Esophagus muscularis mucosa (tissue), 4 donors: ENCODE results near the gene TACO1. TPM values are rescaled to one million over a fixed set of nuclear protein-coding genes. Genes with fewer than 3 reads are reported as not detected.

Experiments
- DNase-seq: peaks from one replicate; pipeline ENCODE4 v3.0.0-alpha.2; 2017; ENCODE audit errors: extremely low spot score
- H3K27ac ChIP-seq, 4 donors: fragments of 200-600 bp; sonication (generic); replicated peaks in 1 of 4; 1 replicate in 3 of 4; 2 replicates in 1 of 4; pipeline ENCODE4 v1.5.1; 2016 to 2019; ENCODE audit warnings: mild to moderate bottlenecking in 1 of 4
- H3K27me3 ChIP-seq, 4 donors: fragments of 200-600 bp; sonication (generic); one replicate each; pipeline versions ENCODE4 v1.5.1 to v1.6.0; 2016 to 2019
- H3K36me3 ChIP-seq, 4 donors: fragments of 200-600 bp; sonication (generic); one replicate each; pipeline ENCODE4 v1.5.1; 2016 to 2019
- H3K4me1 ChIP-seq, 4 donors: fragments of 200-600 bp; sonication (generic); one replicate each; pipeline ENCODE4 v1.5.1; 2016 to 2019
- H3K4me3 ChIP-seq, 4 donors: fragments of 200-600 bp; sonication (generic); 1 replicate in 2 of 4; 2 replicates in 2 of 4; pipeline ENCODE4 v1.5.1; 2016 to 2019; ENCODE audit warnings: mild to moderate bottlenecking in 4 of 4, moderate library complexity in 1 of 4
- H3K9me3 ChIP-seq, 4 donors: fragments of 200-600 bp; sonication (generic); 1 replicate in 3 of 4; 2 replicates in 1 of 4; pipeline ENCODE4 v1.5.1; 2016 to 2019
- EP300 ChIP-seq: sonication (generic); formaldehyde crosslinking; IDR thresholded peaks from one replicate; pipeline ENCODE4 v1.6.1; 2017; ENCODE audit warnings: antibody characterized with exemption
- POLR2A ChIP-seq: fragments of 450-650 bp; IDR thresholded peaks from one replicate; pipeline ENCODE4 v1.6.1; 2017; ENCODE audit warnings: antibody characterized with exemption, moderate library complexity, mild to moderate bottlenecking, low read depth
- POLR2AphosphoS5 ChIP-seq, 2 donors: sonication (generic); formaldehyde crosslinking; IDR thresholded peaks; one replicate each; pipeline ENCODE4 v1.6.1; 2017; ENCODE audit warnings: antibody characterized with exemption in 2 of 2
- WGBS: methylation state at CpG from one replicate; pipeline ENCODE4 v1.1.5; 2018; 5-methylcytosine and 5-hydroxymethylcytosine counted together
- intact Hi-C: fragments of 100-400 bp; cut with DNase I; formaldehyde crosslinking; loops from one replicate; pipeline ENCODE4 v1.15.1; 2023
- total RNA-seq, 4 donors: library from RNA; depleted of rRNA; stranded (reverse); fragments of >200 nt; gene quantifications; one replicate each; pipeline versions ENCODE4 v1.1.0 to v1.2.1, GENCODE V29; 2016
- TF ChIP-seq, protein P1 (sequence below), 3 experiments: fragments of 200-600 bp in 2 of 3; fragments of 450-650 bp in 1 of 3; sonication (generic) in 2 of 3; IDR thresholded peaks; one replicate each; pipeline ENCODE4 v1.5.1; 2017 to 2019; ENCODE audit warnings: antibody characterized with exemption in 3 of 3, mild to moderate bottlenecking in 2 of 3, moderate library complexity in 1 of 3

Gene TACO1
- total RNA-seq, 4 donors from 2014 or later = 9.4 to 35.0 (median 14.8) TPM

- Histone ChIP-seq H3K27me3 (no peaks in the 10 kb centered on the region), H3K4me3 (no peak overlapping the region), H3K36me3 (peaks cover 0 to 8% (median 0%) of the 10 kb centered on the region in 4 donors), H3K4me1 (peaks cover 0 to 9% (median 3%) of the 10 kb centered on the region in 4 donors), H3K9me3 (no peaks in the 10 kb centered on the region), H3K27ac (no peak overlapping the region)
- intact Hi-C loops = no loop called here
- TF ChIP-seq, protein P1, sequence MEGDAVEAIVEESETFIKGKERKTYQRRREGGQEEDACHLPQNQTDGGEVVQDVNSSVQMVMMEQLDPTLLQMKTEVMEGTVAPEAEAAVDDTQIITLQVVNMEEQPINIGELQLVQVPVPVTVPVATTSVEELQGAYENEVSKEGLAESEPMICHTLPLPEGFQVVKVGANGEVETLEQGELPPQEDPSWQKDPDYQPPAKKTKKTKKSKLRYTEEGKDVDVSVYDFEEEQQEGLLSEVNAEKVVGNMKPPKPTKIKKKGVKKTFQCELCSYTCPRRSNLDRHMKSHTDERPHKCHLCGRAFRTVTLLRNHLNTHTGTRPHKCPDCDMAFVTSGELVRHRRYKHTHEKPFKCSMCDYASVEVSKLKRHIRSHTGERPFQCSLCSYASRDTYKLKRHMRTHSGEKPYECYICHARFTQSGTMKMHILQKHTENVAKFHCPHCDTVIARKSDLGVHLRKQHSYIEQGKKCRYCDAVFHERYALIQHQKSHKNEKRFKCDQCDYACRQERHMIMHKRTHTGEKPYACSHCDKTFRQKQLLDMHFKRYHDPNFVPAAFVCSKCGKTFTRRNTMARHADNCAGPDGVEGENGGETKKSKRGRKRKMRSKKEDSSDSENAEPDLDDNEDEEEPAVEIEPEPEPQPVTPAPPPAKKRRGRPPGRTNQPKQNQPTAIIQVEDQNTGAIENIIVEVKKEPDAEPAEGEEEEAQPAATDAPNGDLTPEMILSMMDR (IDR thresholded peaks at IDR 0.05) = no peak
- TF ChIP-seq POLR2AphosphoS5 (IDR thresholded peaks at IDR 0.05) = no peak
- no peak for TF ChIP-seq POLR2A
- TF ChIP-seq EP300 = no peak
- 90% methylated on average over 8 of the region's 8 CpGs for WGBS
- no peak for DNase-seq
Observed at GRCh38 chr17:63568563-63568962, 32.1 kb upstream of the TACO1 start.

DNA sequence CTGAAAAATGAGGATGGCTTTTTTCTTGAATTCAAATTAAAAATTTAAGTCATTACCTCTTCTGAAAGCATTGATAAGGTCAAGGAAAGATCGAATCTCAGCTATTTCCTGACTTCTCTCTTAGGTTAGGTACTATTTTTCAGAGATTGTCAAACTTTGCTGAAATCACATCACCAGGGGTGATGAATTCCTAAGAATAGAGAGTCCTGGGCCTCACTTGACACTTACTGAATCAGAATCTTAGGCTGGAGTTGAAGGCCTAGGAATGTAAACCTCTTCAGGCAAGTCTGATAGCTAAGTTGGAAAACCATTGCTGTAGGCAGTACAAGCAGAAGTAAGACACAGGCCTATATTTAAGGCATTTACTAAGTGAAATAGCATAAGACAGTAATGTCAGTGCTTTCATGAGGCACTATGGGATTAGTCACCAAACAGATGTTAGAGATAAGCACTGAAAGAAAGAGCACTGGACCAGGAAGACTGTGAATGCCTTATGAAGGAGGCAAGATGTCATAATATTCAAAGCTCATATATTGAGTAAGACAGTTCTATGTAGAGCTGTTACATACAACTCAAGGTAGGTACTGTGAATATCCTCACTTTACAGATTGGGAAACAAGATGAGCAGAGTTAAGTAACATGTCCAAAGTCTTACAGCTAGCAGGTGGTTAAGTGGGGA lies 28.9 kb upstream of the TACO1 start:
- WGBS = 83% methylated on average over 1 of the region's 1 CpG
- no peak for DNase-seq
- intact Hi-C loops = no loop called here
- TF ChIP-seq POLR2A (no peak), POLR2AphosphoS5 (IDR thresholded peaks at IDR 0.05) (no peak), EP300 (no peak)
- TF ChIP-seq, protein P1 (IDR thresholded peaks at IDR 0.05) = no peak
- Histone ChIP-seq H3K4me3 (no peak overlapping the region), H3K4me1 (peaks cover 0 to 9% (median 0%) of the 10 kb centered on the region in 4 donors), H3K27ac (no peak overlapping the region), H3K36me3 (peaks cover 0 to 8% (median 0%) of the 10 kb centered on the region in 4 donors), H3K27me3 (no peaks in the 10 kb centered on the region), H3K9me3 (no peaks in the 10 kb centered on the region)

GRCh38 chr17:63573634-63574033 lies 27.1 kb upstream of the TACO1 start:
- no peaks in the 10 kb centered on the region for H3K27me3 ChIP-seq
- TF ChIP-seq, protein P1 (IDR thresholded peaks at IDR 0.05) = peak in 2 of 3 experiments; percentile 13 to 25
- TF ChIP-seq EP300 (no peak), POLR2AphosphoS5 (IDR thresholded peaks at IDR 0.05) (no peak), POLR2A (no peak)
- H3K9me3 ChIP-seq = no peaks in the 10 kb centered on the region
- no peak for DNase-seq
- H3K4me3 ChIP-seq = no peak overlapping the region
- peaks cover 0 to 12% (median 2%) of the 10 kb centered on the region in 4 donors for H3K36me3 ChIP-seq
- intact Hi-C loops = no loop called here
- H3K27ac ChIP-seq = no peak overlapping the region
- peaks cover 0 to 6% (median 3%) of the 10 kb centered on the region in 4 donors for H3K4me1 ChIP-seq
- 86% methylated on average over 5 of the region's 5 CpGs for WGBS

GRCh38 chr17:63578027-63578768 lies 22.5 kb upstream of the TACO1 start:
- TF ChIP-seq POLR2A (no peak), EP300 (no peak), POLR2AphosphoS5 (IDR thresholded peaks at IDR 0.05) (no peak)
- Histone ChIP-seq H3K4me1 (peaks cover 0 to 6% (median 0%) of the 10 kb centered on the region in 4 donors), H3K4me3 (no peak overlapping the region), H3K27me3 (no peaks in the 10 kb centered on the region), H3K9me3 (no peaks in the 10 kb centered on the region), H3K36me3 (peaks cover 5 to 44% (median 41%) of the 10 kb centered on the region in 4 donors), H3K27ac (no peak overlapping the region)
- DNase-seq = no peak
- intact Hi-C loops = no loop called here
- WGBS = 85% methylated on average over 7 of the region's 7 CpGs

DNA sequence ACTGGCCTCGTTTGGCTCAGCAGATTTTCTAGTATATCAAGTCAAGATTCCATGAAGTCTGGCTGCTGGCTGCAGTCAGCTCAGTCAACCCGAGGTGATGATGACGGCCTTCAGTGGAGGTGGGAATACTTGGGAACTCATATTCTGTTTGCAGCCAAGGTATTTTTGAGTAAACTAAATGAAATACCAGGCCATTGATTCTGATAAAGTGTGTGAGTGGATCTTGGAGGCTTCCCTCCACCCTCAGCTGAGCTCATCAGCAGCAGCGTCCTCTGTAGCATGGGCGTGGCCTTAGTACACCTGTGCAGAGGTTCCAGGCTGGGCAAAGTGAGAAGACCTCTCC lies 22.0 kb upstream of the TACO1 start:
- H3K27me3 ChIP-seq = no peaks in the 10 kb centered on the region
- peaks cover 10 to 49% (median 46%) of the 10 kb centered on the region in 4 donors for H3K36me3 ChIP-seq
- peaks cover 0 to 6% (median 0%) of the 10 kb centered on the region in 4 donors for H3K4me1 ChIP-seq
- H3K27ac ChIP-seq = no peak overlapping the region
- no peak for DNase-seq
- H3K9me3 ChIP-seq = no peaks in the 10 kb centered on the region
- TF ChIP-seq EP300 = no peak
- intact Hi-C loops = no loop called here
- H3K4me3 ChIP-seq = no peak overlapping the region
- 84% methylated on average over 5 of the region's 5 CpGs for WGBS
